ENCODE measurements around the gene ITPK1.

ITPK1 gene

GRCh38 chr14:92968291-92969020 lies 147.3 kb downstream of the ITPK1 start:
- DNase-seq (ENCODE audit: low read depth): no peak

- DNase-seq (ENCODE audit: low read depth): no peak
Measured at GRCh38 chr14:92967346-92967926, 148.3 kb downstream of the ITPK1 start.

- DNase-seq (ENCODE audit: low read depth): no peak
Measured at GRCh38 chr14:92965281-92965680, 150.4 kb downstream of the ITPK1 start.

- no peak for DNase-seq (ENCODE audit: low read depth)
Measured at GRCh38 chr14:92964124-92965109, 151.3 kb downstream of the ITPK1 start.

- no peak for DNase-seq (ENCODE audit: low read depth)
Measured at GRCh38 chr14:92963301-92964123, 152.2 kb downstream of the ITPK1 start.

GRCh38 chr14:92962831-92963095 lies 153.0 kb downstream of the ITPK1 start:
- DNase-seq (ENCODE audit: low read depth): no peak

- no peak for DNase-seq (ENCODE audit: low read depth)
Measured at GRCh38 chr14:92962031-92962830, 153.5 kb downstream of the ITPK1 start.

GRCh38 chr14:92961567-92961855 lies 154.2 kb downstream of the ITPK1 start:
- no peak for DNase-seq (ENCODE audit: low read depth)

- no peak for DNase-seq (ENCODE audit: low read depth)
Measured at GRCh38 chr14:92960706-92961566, 154.8 kb downstream of the ITPK1 start.

- no peak for DNase-seq (ENCODE audit: low read depth)
Measured at GRCh38 chr14:92959761-92960680, 155.7 kb downstream of the ITPK1 start.

GRCh38 chr14:92959189-92959531 lies 156.6 kb downstream of the ITPK1 start:
- DNase-seq (ENCODE audit: low read depth): no peak

- no peak for DNase-seq (ENCODE audit: low read depth)
Measured at GRCh38 chr14:92958373-92959188, 157.1 kb downstream of the ITPK1 start.

GRCh38 chr14:92956961-92957360 lies 158.8 kb downstream of the ITPK1 start:
- DNase-seq (ENCODE audit: low read depth): no peak

- DNase-seq (ENCODE audit: low read depth): no peak
Measured at GRCh38 chr14:92955381-92955780, 160.3 kb downstream of the ITPK1 start.

GRCh38 chr14:92954933-92955332 lies 160.8 kb downstream of the ITPK1 start:
- no peak for DNase-seq (ENCODE audit: low read depth)

- DNase-seq (ENCODE audit: low read depth): no peak
Measured at GRCh38 chr14:92953526-92953925, 162.2 kb downstream of the ITPK1 start.

GRCh38 chr14:92952481-92953298 lies 163.0 kb downstream of the ITPK1 start:
- no peak for DNase-seq (ENCODE audit: low read depth)
